ENCODE results near the gene AP2B1. TPM values are rescaled to one million over a fixed set of nuclear protein-coding genes. Genes with fewer than 3 reads are reported as not detected.
"Not testable (repeated sequence)": the region's sequence is repeated elsewhere in the genome, so short reads cannot be mapped to it uniquely, and the experiment has no call there.

AP2B1 gene
- total and polyA plus RNA-seq, 2 experiments from 2014 or later = 76.1 to 87.0 TPM

GRCh38 chr17:35701491-35701890, 114.4 kb downstream of the AP2B1 start:
- Histone ChIP-seq H3K4me3 (no peak overlapping the region), H4K20me1 (ENCODE audit: insufficient read depth, poor library complexity, severe bottlenecking) (no peaks in the 10 kb centered on the region), H3K9me2 (replicated peaks; ENCODE audit: insufficient read depth) (no peaks in the 10 kb centered on the region), H3K27ac (no peak overlapping the region), H3K9me3 (ENCODE audit: low read depth) (no peaks in the 10 kb centered on the region), H2AFZ (no peak overlapping the region), H3K27me3 (no peaks in the 10 kb centered on the region), H3K4me1 (ENCODE audit: insufficient read depth) (no peaks in the 10 kb centered on the region), H3K79me2 (no peaks in the 10 kb centered on the region), H3K4me2 (no peak overlapping the region), H3K36me3 (replicated peaks; ENCODE audit: insufficient read depth, low read depth) (no peaks in the 10 kb centered on the region)
- no peak for TF ChIP-seq CTCF (IDR thresholded peaks at IDR 0.05; ENCODE audit: poor library complexity)
- TF ChIP-seq EZH2phosphoT487 (IDR thresholded peaks at IDR 0.05; ENCODE audit: low read depth, severe bottlenecking, unreplicated experiment) = no peak
- TF ChIP-seq EZH2 (IDR thresholded peaks at IDR 0.05; ENCODE audit: borderline replicate concordance) = no peak
- WGBS (ENCODE audit: low lambda C conversion rate, missing lambda C conversion rate) = 94% methylated on average over 5 of the region's 5 CpGs
- DNase-seq (ENCODE audit: low spot score) = no peak

- not testable (repeated sequence) for H3K4me3 ChIP-seq; H3K36me3 ChIP-seq (replicated peaks; ENCODE audit: insufficient read depth, low read depth); H3K27ac ChIP-seq; H3K27me3 ChIP-seq; H3K4me2 ChIP-seq; H3K9me3 ChIP-seq (ENCODE audit: low read depth); H2AFZ ChIP-seq; H3K4me1 ChIP-seq (ENCODE audit: insufficient read depth); H3K79me2 ChIP-seq; H3K9me2 ChIP-seq (replicated peaks; ENCODE audit: insufficient read depth); H4K20me1 ChIP-seq (ENCODE audit: insufficient read depth, poor library complexity, severe bottlenecking); DNase-seq (ENCODE audit: low spot score)
- WGBS (ENCODE audit: low lambda C conversion rate, missing lambda C conversion rate) = 98% methylated on average over 2 of the region's 2 CpGs
Observed at GRCh38 chr17:35703308-35703707, 116.2 kb downstream of the AP2B1 start.

DNA sequence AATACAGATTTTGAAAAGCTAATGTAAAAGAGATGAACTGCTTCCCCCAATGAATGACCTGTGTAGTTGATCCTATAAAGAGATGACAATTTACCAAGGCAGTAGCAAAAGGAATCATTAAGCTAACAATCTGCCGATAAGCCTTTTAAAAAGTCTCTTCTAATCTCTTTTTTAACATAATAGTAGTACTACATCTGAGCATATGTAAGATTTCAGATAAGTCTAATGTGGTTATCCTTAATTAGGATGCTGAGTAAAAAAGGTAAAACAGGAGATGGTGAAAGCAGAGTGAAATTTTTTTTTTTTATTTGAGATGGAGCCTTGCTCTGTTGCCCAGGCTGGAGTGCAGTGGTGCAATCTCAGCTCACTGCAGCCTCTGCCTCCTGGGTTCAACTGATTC, 118.1 kb downstream of the AP2B1 start:
- no peak for DNase-seq (ENCODE audit: low spot score)
- no peaks in the 10 kb centered on the region for H4K20me1 ChIP-seq (ENCODE audit: insufficient read depth, poor library complexity, severe bottlenecking)
- WGBS (ENCODE audit: low lambda C conversion rate, missing lambda C conversion rate) = 97% methylated on average over 1 of the region's 1 CpG
- H3K27ac ChIP-seq = no peak overlapping the region
- H3K27me3 ChIP-seq = no peaks in the 10 kb centered on the region
- no peaks in the 10 kb centered on the region for H3K79me2 ChIP-seq
- no peak overlapping the region for H3K4me2 ChIP-seq
- no peak overlapping the region for H2AFZ ChIP-seq
- H3K4me3 ChIP-seq = no peak overlapping the region
- H3K9me3 ChIP-seq (ENCODE audit: low read depth) = no peaks in the 10 kb centered on the region
- TF ChIP-seq EZH2 (IDR thresholded peaks at IDR 0.05; ENCODE audit: borderline replicate concordance) = no peak
- TF ChIP-seq CTCF (IDR thresholded peaks at IDR 0.05; ENCODE audit: poor library complexity) = no peak
- TF ChIP-seq EZH2phosphoT487 (IDR thresholded peaks at IDR 0.05; ENCODE audit: low read depth, severe bottlenecking, unreplicated experiment) = no peak
- H3K4me1 ChIP-seq (ENCODE audit: insufficient read depth) = no peaks in the 10 kb centered on the region
- no peaks in the 10 kb centered on the region for H3K36me3 ChIP-seq (replicated peaks; ENCODE audit: insufficient read depth, low read depth)
- no peaks in the 10 kb centered on the region for H3K9me2 ChIP-seq (replicated peaks; ENCODE audit: insufficient read depth)

GRCh38 chr17:35705705-35706104, 118.6 kb downstream of the AP2B1 start:
- 76% methylated on average over 5 of the region's 5 CpGs for WGBS (ENCODE audit: low lambda C conversion rate, missing lambda C conversion rate)
- Histone ChIP-seq H3K4me2 (no peak overlapping the region), H3K4me3 (no peak overlapping the region), H3K9me3 (ENCODE audit: low read depth) (no peaks in the 10 kb centered on the region), H3K27me3 (no peaks in the 10 kb centered on the region), H3K27ac (no peak overlapping the region), H3K9me2 (replicated peaks; ENCODE audit: insufficient read depth) (no peaks in the 10 kb centered on the region), H3K4me1 (ENCODE audit: insufficient read depth) (no peaks in the 10 kb centered on the region), H2AFZ (no peak overlapping the region), H4K20me1 (ENCODE audit: insufficient read depth, poor library complexity, severe bottlenecking) (no peaks in the 10 kb centered on the region), H3K36me3 (replicated peaks; ENCODE audit: insufficient read depth, low read depth) (no peaks in the 10 kb centered on the region), H3K79me2 (no peaks in the 10 kb centered on the region)
- TF ChIP-seq EZH2 (IDR thresholded peaks at IDR 0.05; ENCODE audit: borderline replicate concordance) (no peak), EZH2phosphoT487 (IDR thresholded peaks at IDR 0.05; ENCODE audit: low read depth, severe bottlenecking, unreplicated experiment) (no peak), CTCF (IDR thresholded peaks at IDR 0.05; ENCODE audit: poor library complexity) (no peak)
- no peak for DNase-seq (ENCODE audit: low spot score)
